Measurements from ENCODE around the gene STIM1.
A peak's percentile ranks its signal among the peaks of the same experiment; 100 is the strongest.

The STIM1 gene

GRCh38 chr11:3947061-3947460, 91.6 kb downstream of the STIM1 start:
- peak; percentile 79 for ATAC-seq
- TF ChIP-seq CSRNP3 (CRISPR knock-in tag; IDR thresholded peaks at IDR 0.05) (no peak), PATZ1 (CRISPR knock-in tag; IDR thresholded peaks at IDR 0.05; ENCODE audit: borderline replicate concordance) (no peak), CREB5 (CRISPR knock-in tag; IDR thresholded peaks at IDR 0.05; ENCODE audit: low read depth) (no peak), ESRRG (CRISPR knock-in tag; IDR thresholded peaks at IDR 0.05) (no peak), ISL1 (CRISPR knock-in tag; IDR thresholded peaks at IDR 0.05) (no peak), TOX (CRISPR knock-in tag; IDR thresholded peaks at IDR 0.05; ENCODE audit: borderline replicate concordance) (no peak), ZC3H10 (CRISPR knock-in tag; IDR thresholded peaks at IDR 0.05) (no peak), PPARA (CRISPR knock-in tag; IDR thresholded peaks at IDR 0.05; ENCODE audit: borderline replicate concordance) (no peak), TSHZ2 (CRISPR knock-in tag; IDR thresholded peaks at IDR 0.05) (no peak), ZFP3 (CRISPR knock-in tag; IDR thresholded peaks at IDR 0.05) (no peak), ZFP30 (CRISPR knock-in tag; IDR thresholded peaks at IDR 0.05) (no peak), TCF4 (CRISPR knock-in tag; IDR thresholded peaks at IDR 0.05; ENCODE audit: borderline replicate concordance) (no peak), OSR1 (CRISPR knock-in tag; IDR thresholded peaks at IDR 0.05) (no peak), CSDC2 (CRISPR knock-in tag; IDR thresholded peaks at IDR 0.05) (no peak), SNAI2 (CRISPR knock-in tag; IDR thresholded peaks at IDR 0.05) (no peak), GLIS3 (CRISPR knock-in tag; IDR thresholded peaks at IDR 0.05) (no peak), BACH2 (CRISPR knock-in tag; IDR thresholded peaks at IDR 0.05; ENCODE audit: borderline replicate concordance) (no peak), ZNF8 (CRISPR knock-in tag; IDR thresholded peaks at IDR 0.05) (no peak)

GRCh38 chr11:3949125-3949524, 93.7 kb downstream of the STIM1 start:
- TF ChIP-seq POU6F1 (CRISPR knock-in tag; IDR thresholded peaks at IDR 0.05; ENCODE audit: borderline replicate concordance, low read depth) = no peak
- TF ChIP-seq ESRRG (CRISPR knock-in tag; IDR thresholded peaks at IDR 0.05) = no peak
- no peak for TF ChIP-seq ZNF70 (CRISPR knock-in tag; IDR thresholded peaks at IDR 0.05)
- TF ChIP-seq ZNF565 (CRISPR knock-in tag; conservative IDR thresholded peaks at IDR 0.05; ENCODE audit: low read depth) = no peak
- no peak for TF ChIP-seq PPARA (CRISPR knock-in tag; IDR thresholded peaks at IDR 0.05; ENCODE audit: borderline replicate concordance)
- TF ChIP-seq GLIS3 (CRISPR knock-in tag; IDR thresholded peaks at IDR 0.05) = no peak
- no peak for TF ChIP-seq OSR1 (CRISPR knock-in tag; IDR thresholded peaks at IDR 0.05)
- no peak for TF ChIP-seq CSDC2 (CRISPR knock-in tag; IDR thresholded peaks at IDR 0.05)
- ATAC-seq = no peak

- peak; percentile 73; the same call in 2 of the 3 replicates for ATAC-seq
- TF ChIP-seq ISL1 (CRISPR knock-in tag; IDR thresholded peaks at IDR 0.05) (no peak; the same call in 1 of the 2 replicates), TCF4 (CRISPR knock-in tag; IDR thresholded peaks at IDR 0.05; ENCODE audit: borderline replicate concordance) (no peak), ZC3H10 (CRISPR knock-in tag; IDR thresholded peaks at IDR 0.05) (no peak), TSHZ2 (CRISPR knock-in tag; IDR thresholded peaks at IDR 0.05) (no peak), ARNTL (CRISPR knock-in tag; IDR thresholded peaks at IDR 0.05; ENCODE audit: borderline replicate concordance, low read depth) (no peak), ZFP30 (CRISPR knock-in tag; IDR thresholded peaks at IDR 0.05) (no peak), CSDC2 (CRISPR knock-in tag; IDR thresholded peaks at IDR 0.05) (no peak), POU6F1 (CRISPR knock-in tag; IDR thresholded peaks at IDR 0.05; ENCODE audit: borderline replicate concordance, low read depth) (no peak), ZFP3 (CRISPR knock-in tag; IDR thresholded peaks at IDR 0.05) (no peak), RARB (CRISPR knock-in tag; IDR thresholded peaks at IDR 0.05) (no peak)
Observed at GRCh38 chr11:3950996-3951660, 95.7 kb downstream of the STIM1 start.

Measured in SK-N-SH treated with all-trans-retinoic acid at 6 μM for 48 hours (cell line).